ENCODE data around the gene GJB1. TPM values are rescaled to one million over a fixed set of nuclear protein-coding genes. Genes with fewer than 3 reads are reported as not detected.

GJB1 gene
- total RNA-seq, 1 experiment from 2014 or later: not detected

GRCh38 chrX:71198066-71198465 lies 25.0 kb upstream of the GJB1 start:
- H3K9ac ChIP-seq (ENCODE audit: low read length): peak overlapping the region; percentile 75
- peaks cover 15% of the 10 kb centered on the region for H3K4me1 ChIP-seq (ENCODE audit: low read length)
- H4K20me1 ChIP-seq (ENCODE audit: insufficient read depth, low read depth, low read length): no peaks in the 10 kb centered on the region
- no peaks in the 10 kb centered on the region for H3K9me2 ChIP-seq (replicated peaks; ENCODE audit: insufficient read depth, low read length)
- H3K27ac ChIP-seq (ENCODE audit: low read length): peak overlapping the region; percentile 65
- no peaks in the 10 kb centered on the region for H3K9me3 ChIP-seq (ENCODE audit: low read length)
- H2AFZ ChIP-seq (ENCODE audit: low read length): 0 out of 2 replicates have a peak overlapping the region, but pooled peaks have one; percentile 77
- H3K36me3 ChIP-seq (ENCODE audit: insufficient read depth, low read length): no peaks in the 10 kb centered on the region
- H3K27me3 ChIP-seq (ENCODE audit: low read length): no peaks in the 10 kb centered on the region
- DNase-seq: peak; percentile 82
- H3K4me3 ChIP-seq (ENCODE audit: low read length): peak overlapping the region; percentile 73
- peaks cover 24% of the 10 kb centered on the region for H3K79me2 ChIP-seq (ENCODE audit: low read length)
- H3K4me2 ChIP-seq (ENCODE audit: low read depth, low read length, poor library complexity, severe bottlenecking): peak overlapping the region; percentile 70

GRCh38 chrX:71199252-71200008 lies 23.6 kb upstream of the GJB1 start:
- H3K36me3 ChIP-seq (ENCODE audit: insufficient read depth, low read length): no peaks in the 10 kb centered on the region
- H3K4me2 ChIP-seq (ENCODE audit: low read depth, low read length, poor library complexity, severe bottlenecking): no peak overlapping the region
- H3K9ac ChIP-seq (ENCODE audit: low read length): no peak overlapping the region
- no peak overlapping the region for H3K27ac ChIP-seq (ENCODE audit: low read length)
- H4K20me1 ChIP-seq (ENCODE audit: insufficient read depth, low read depth, low read length): no peaks in the 10 kb centered on the region
- DNase-seq: no peak
- H3K4me3 ChIP-seq (ENCODE audit: low read length): no peak overlapping the region
- H3K9me2 ChIP-seq (replicated peaks; ENCODE audit: insufficient read depth, low read length): no peaks in the 10 kb centered on the region
- H2AFZ ChIP-seq (ENCODE audit: low read length): no peak overlapping the region
- H3K9me3 ChIP-seq (ENCODE audit: low read length): no peaks in the 10 kb centered on the region
- no peaks in the 10 kb centered on the region for H3K27me3 ChIP-seq (ENCODE audit: low read length)
- H3K4me1 ChIP-seq (ENCODE audit: low read length): peaks cover 15% of the 10 kb centered on the region
- peaks cover 22% of the 10 kb centered on the region for H3K79me2 ChIP-seq (ENCODE audit: low read length)

GRCh38 chrX:71210816-71211215 lies 12.2 kb upstream of the GJB1 start:
- H3K4me1 ChIP-seq (ENCODE audit: low read length): no peaks in the 10 kb centered on the region
- no peaks in the 10 kb centered on the region for H3K27me3 ChIP-seq (ENCODE audit: low read length)
- no peak overlapping the region for H3K27ac ChIP-seq (ENCODE audit: low read length)
- H3K9me3 ChIP-seq (ENCODE audit: low read length): no peaks in the 10 kb centered on the region
- no peaks in the 10 kb centered on the region for H3K9me2 ChIP-seq (replicated peaks; ENCODE audit: insufficient read depth, low read length)
- no peak overlapping the region for H3K9ac ChIP-seq (ENCODE audit: low read length)
- no peak overlapping the region for H2AFZ ChIP-seq (ENCODE audit: low read length)
- no peak for DNase-seq
- no peak overlapping the region for H3K4me3 ChIP-seq (ENCODE audit: low read length)
- H4K20me1 ChIP-seq (ENCODE audit: insufficient read depth, low read depth, low read length): no peaks in the 10 kb centered on the region
- H3K4me2 ChIP-seq (ENCODE audit: low read depth, low read length, poor library complexity, severe bottlenecking): no peak overlapping the region
- no peaks in the 10 kb centered on the region for H3K36me3 ChIP-seq (ENCODE audit: insufficient read depth, low read length)
- no peaks in the 10 kb centered on the region for H3K79me2 ChIP-seq (ENCODE audit: low read length)

GRCh38 chrX:71212536-71212935 lies 10.5 kb upstream of the GJB1 start:
- no peaks in the 10 kb centered on the region for H3K4me1 ChIP-seq (ENCODE audit: low read length)
- H3K9me2 ChIP-seq (replicated peaks; ENCODE audit: insufficient read depth, low read length): no peaks in the 10 kb centered on the region
- no peaks in the 10 kb centered on the region for H3K36me3 ChIP-seq (ENCODE audit: insufficient read depth, low read length)
- H3K79me2 ChIP-seq (ENCODE audit: low read length): no peaks in the 10 kb centered on the region
- H2AFZ ChIP-seq (ENCODE audit: low read length): no peak overlapping the region
- H3K27ac ChIP-seq (ENCODE audit: low read length): no peak overlapping the region
- DNase-seq: no peak
- H4K20me1 ChIP-seq (ENCODE audit: insufficient read depth, low read depth, low read length): no peaks in the 10 kb centered on the region
- H3K27me3 ChIP-seq (ENCODE audit: low read length): no peaks in the 10 kb centered on the region
- H3K9ac ChIP-seq (ENCODE audit: low read length): no peak overlapping the region
- H3K9me3 ChIP-seq (ENCODE audit: low read length): no peaks in the 10 kb centered on the region
- H3K4me3 ChIP-seq (ENCODE audit: low read length): no peak overlapping the region
- H3K4me2 ChIP-seq (ENCODE audit: low read depth, low read length, poor library complexity, severe bottlenecking): no peak overlapping the region

GRCh38 chrX:71214152-71214551 lies 8.9 kb upstream of the GJB1 start:
- Histone ChIP-seq H2AFZ (ENCODE audit: low read length) (no peak overlapping the region), H3K4me3 (ENCODE audit: low read length) (no peak overlapping the region), H3K27ac (ENCODE audit: low read length) (no peak overlapping the region), H3K9me2 (replicated peaks; ENCODE audit: insufficient read depth, low read length) (no peaks in the 10 kb centered on the region), H3K9ac (ENCODE audit: low read length) (no peak overlapping the region), H3K79me2 (ENCODE audit: low read length) (no peaks in the 10 kb centered on the region), H4K20me1 (ENCODE audit: insufficient read depth, low read depth, low read length) (no peaks in the 10 kb centered on the region), H3K4me1 (ENCODE audit: low read length) (no peaks in the 10 kb centered on the region), H3K36me3 (ENCODE audit: insufficient read depth, low read length) (no peaks in the 10 kb centered on the region), H3K9me3 (ENCODE audit: low read length) (no peaks in the 10 kb centered on the region), H3K27me3 (ENCODE audit: low read length) (no peaks in the 10 kb centered on the region), H3K4me2 (ENCODE audit: low read depth, low read length, poor library complexity, severe bottlenecking) (no peak overlapping the region)
- no peak for DNase-seq

GRCh38 chrX:71214604-71215337 lies 8.3 kb upstream of the GJB1 start:
- Histone ChIP-seq H3K4me1 (ENCODE audit: low read length) (no peaks in the 10 kb centered on the region), H3K4me3 (ENCODE audit: low read length) (no peak overlapping the region), H3K9me2 (replicated peaks; ENCODE audit: insufficient read depth, low read length) (no peaks in the 10 kb centered on the region), H3K4me2 (ENCODE audit: low read depth, low read length, poor library complexity, severe bottlenecking) (no peak overlapping the region), H3K9me3 (ENCODE audit: low read length) (no peaks in the 10 kb centered on the region), H3K27ac (ENCODE audit: low read length) (no peak overlapping the region), H3K79me2 (ENCODE audit: low read length) (no peaks in the 10 kb centered on the region), H2AFZ (ENCODE audit: low read length) (no peak overlapping the region), H3K9ac (ENCODE audit: low read length) (no peak overlapping the region), H4K20me1 (ENCODE audit: insufficient read depth, low read depth, low read length) (no peaks in the 10 kb centered on the region), H3K36me3 (ENCODE audit: insufficient read depth, low read length) (no peaks in the 10 kb centered on the region), H3K27me3 (ENCODE audit: low read length) (no peaks in the 10 kb centered on the region)
- DNase-seq: no peak

GRCh38 chrX:71215338-71215912 lies 7.6 kb upstream of the GJB1 start:
- DNase-seq: no peak
- Histone ChIP-seq H4K20me1 (ENCODE audit: insufficient read depth, low read depth, low read length) (no peaks in the 10 kb centered on the region), H3K4me1 (ENCODE audit: low read length) (no peaks in the 10 kb centered on the region), H2AFZ (ENCODE audit: low read length) (no peak overlapping the region), H3K9ac (ENCODE audit: low read length) (no peak overlapping the region), H3K9me2 (replicated peaks; ENCODE audit: insufficient read depth, low read length) (no peaks in the 10 kb centered on the region), H3K9me3 (ENCODE audit: low read length) (no peaks in the 10 kb centered on the region), H3K4me3 (ENCODE audit: low read length) (no peak overlapping the region), H3K27me3 (ENCODE audit: low read length) (no peaks in the 10 kb centered on the region), H3K27ac (ENCODE audit: low read length) (no peak overlapping the region), H3K4me2 (ENCODE audit: low read depth, low read length, poor library complexity, severe bottlenecking) (no peak overlapping the region), H3K79me2 (ENCODE audit: low read length) (no peaks in the 10 kb centered on the region), H3K36me3 (ENCODE audit: insufficient read depth, low read length) (no peaks in the 10 kb centered on the region)

- no peak for DNase-seq
Observed at GRCh38 chrX:71216485-71216884, 6.5 kb upstream of the GJB1 start.

More at GRCh38 chrX:71216485-71216884, 6.5 kb upstream of the GJB1 start:
- Histone ChIP-seq H3K79me2 (ENCODE audit: low read length) (no peaks in the 10 kb centered on the region), H3K4me1 (ENCODE audit: low read length) (no peaks in the 10 kb centered on the region), H3K9me3 (ENCODE audit: low read length) (no peaks in the 10 kb centered on the region), H3K9ac (ENCODE audit: low read length) (no peak overlapping the region), H3K27ac (ENCODE audit: low read length) (no peak overlapping the region), H3K36me3 (ENCODE audit: insufficient read depth, low read length) (no peaks in the 10 kb centered on the region), H4K20me1 (ENCODE audit: insufficient read depth, low read depth, low read length) (no peaks in the 10 kb centered on the region), H3K4me2 (ENCODE audit: low read depth, low read length, poor library complexity, severe bottlenecking) (no peak overlapping the region), H3K9me2 (replicated peaks; ENCODE audit: insufficient read depth, low read length) (no peaks in the 10 kb centered on the region), H2AFZ (ENCODE audit: low read length) (peak overlapping the region; percentile 56; the same call in 1 of the 2 replicates), H3K4me3 (ENCODE audit: low read length) (no peak overlapping the region), H3K27me3 (ENCODE audit: low read length) (no peaks in the 10 kb centered on the region)

Measured in Karpas-422 (cell line).